ENCODE measurements around the gene HOXD8.

HOXD8 gene

GRCh38 chr2:176096243-176096985, 33.1 kb upstream of the HOXD8 start:
- peaks cover 4% of the 10 kb centered on the region for H3K9me3 Mint-ChIP-seq
- H3K4me3 Mint-ChIP-seq: peak overlapping the region; percentile 62
- no peak for DNase-seq
- H3K27ac Mint-ChIP-seq: no peak overlapping the region
- H3K27me3 Mint-ChIP-seq: peaks cover 91% of the 10 kb centered on the region
- H3K4me1 Mint-ChIP-seq (ENCODE audit: low read depth): peaks cover 36% of the 10 kb centered on the region
- H3K36me3 Mint-ChIP-seq (ENCODE audit: low read depth): no peaks in the 10 kb centered on the region

- H3K9me3 Mint-ChIP-seq: peaks cover 4% of the 10 kb centered on the region
- peaks cover 91% of the 10 kb centered on the region for H3K27me3 Mint-ChIP-seq
- H3K27ac Mint-ChIP-seq: no peak overlapping the region
- peaks cover 30% of the 10 kb centered on the region for H3K4me1 Mint-ChIP-seq (ENCODE audit: low read depth)
- DNase-seq: peak; percentile 76
- H3K4me3 Mint-ChIP-seq: peak overlapping the region; percentile 62
- no peaks in the 10 kb centered on the region for H3K36me3 Mint-ChIP-seq (ENCODE audit: low read depth)
Observed at GRCh38 chr2:176096986-176097819, 32.3 kb upstream of the HOXD8 start.

- Mint-ChIP-seq H3K4me3 (peak overlapping the region; percentile 62), H3K27ac (no peak overlapping the region), H3K9me3 (peaks cover 4% of the 10 kb centered on the region), H3K4me1 (ENCODE audit: low read depth) (peaks cover 30% of the 10 kb centered on the region), H3K27me3 (peaks cover 97% of the 10 kb centered on the region), H3K36me3 (ENCODE audit: low read depth) (no peaks in the 10 kb centered on the region)
- DNase-seq: no peak
Observed at GRCh38 chr2:176097820-176098365, 31.6 kb upstream of the HOXD8 start.

GRCh38 chr2:176098366-176099158, 30.9 kb upstream of the HOXD8 start:
- Mint-ChIP-seq H3K27ac (no peak overlapping the region), H3K4me3 (no peak overlapping the region)

GRCh38 chr2:176099159-176099727, 30.3 kb upstream of the HOXD8 start:
- peaks cover 98% of the 10 kb centered on the region for H3K27me3 Mint-ChIP-seq
- no peak overlapping the region for H3K4me3 Mint-ChIP-seq
- peak; percentile 29 for DNase-seq
- no peak overlapping the region for H3K27ac Mint-ChIP-seq
- H3K4me1 Mint-ChIP-seq (ENCODE audit: low read depth): peaks cover 19% of the 10 kb centered on the region
- H3K36me3 Mint-ChIP-seq (ENCODE audit: low read depth): no peaks in the 10 kb centered on the region
- no peaks in the 10 kb centered on the region for H3K9me3 Mint-ChIP-seq

More at GRCh38 chr2:176098366-176099158, 30.9 kb upstream of the HOXD8 start:
- H3K36me3 Mint-ChIP-seq (ENCODE audit: low read depth): no peaks in the 10 kb centered on the region
- DNase-seq: peak; percentile 28
- peaks cover 4% of the 10 kb centered on the region for H3K9me3 Mint-ChIP-seq
- H3K4me1 Mint-ChIP-seq (ENCODE audit: low read depth): peaks cover 24% of the 10 kb centered on the region
- H3K27me3 Mint-ChIP-seq: peaks cover 98% of the 10 kb centered on the region

GRCh38 chr2:176099728-176100546, 29.6 kb upstream of the HOXD8 start, which contains the start of gene HOXD12:
TSS of gene HOXD12 (plus strand) at chr2:176099795. CDS start at chr2:176099802, 7 bp downstream.
- DNase-seq: peak; percentile 29
- no peak within 1 kb of the TSS for H3K4me3 Mint-ChIP-seq
- H3K27ac Mint-ChIP-seq: no peak within 1 kb of the TSS
- H3K9me3 Mint-ChIP-seq: no peaks in the 10 kb centered on the region
- peaks cover 25% of the 10 kb centered on the region for H3K4me1 Mint-ChIP-seq (ENCODE audit: low read depth)
- no peaks in the 10 kb centered on the region for H3K36me3 Mint-ChIP-seq (ENCODE audit: low read depth)
- H3K27me3 Mint-ChIP-seq: peaks cover 98% of the 10 kb centered on the region

- Mint-ChIP-seq H3K36me3 (ENCODE audit: low read depth) (no peaks in the 10 kb centered on the region), H3K4me1 (ENCODE audit: low read depth) (peaks cover 30% of the 10 kb centered on the region), H3K4me3 (no peak overlapping the region), H3K27me3 (peaks cover 98% of the 10 kb centered on the region), H3K27ac (no peak overlapping the region), H3K9me3 (no peaks in the 10 kb centered on the region)
- DNase-seq: peak; percentile 30
Observed at GRCh38 chr2:176100547-176101140, 28.9 kb upstream of the HOXD8 start.

GRCh38 chr2:176101216-176101830, 28.2 kb upstream of the HOXD8 start:
- Mint-ChIP-seq H3K4me1 (ENCODE audit: low read depth) (peaks cover 32% of the 10 kb centered on the region), H3K9me3 (no peaks in the 10 kb centered on the region), H3K27me3 (peaks cover 98% of the 10 kb centered on the region), H3K27ac (no peak overlapping the region), H3K4me3 (no peak overlapping the region), H3K36me3 (ENCODE audit: low read depth) (no peaks in the 10 kb centered on the region)
- no peak for DNase-seq

GRCh38 chr2:176101842-176102241, 27.7 kb upstream of the HOXD8 start:
- Mint-ChIP-seq H3K9me3 (no peaks in the 10 kb centered on the region), H3K4me1 (ENCODE audit: low read depth) (peaks cover 29% of the 10 kb centered on the region), H3K4me3 (no peak overlapping the region), H3K27ac (no peak overlapping the region), H3K27me3 (peaks cover 95% of the 10 kb centered on the region), H3K36me3 (ENCODE audit: low read depth) (no peaks in the 10 kb centered on the region)
- no peak for DNase-seq

- Mint-ChIP-seq H3K27me3 (peaks cover 94% of the 10 kb centered on the region), H3K9me3 (no peaks in the 10 kb centered on the region), H3K4me1 (ENCODE audit: low read depth) (peaks cover 29% of the 10 kb centered on the region), H3K4me3 (no peak overlapping the region), H3K36me3 (ENCODE audit: low read depth) (no peaks in the 10 kb centered on the region), H3K27ac (no peak overlapping the region)
- no peak for DNase-seq
Observed at GRCh38 chr2:176102309-176102866, 27.1 kb upstream of the HOXD8 start.

GRCh38 chr2:176103194-176103593, 26.3 kb upstream of the HOXD8 start:
- DNase-seq: no peak
- Mint-ChIP-seq H3K27me3 (peaks cover 88% of the 10 kb centered on the region), H3K4me1 (ENCODE audit: low read depth) (peaks cover 21% of the 10 kb centered on the region), H3K4me3 (no peak overlapping the region), H3K36me3 (ENCODE audit: low read depth) (no peaks in the 10 kb centered on the region), H3K27ac (no peak overlapping the region), H3K9me3 (no peaks in the 10 kb centered on the region)

- peak; percentile 24 for DNase-seq
- H3K4me3 Mint-ChIP-seq: no peak overlapping the region
- H3K9me3 Mint-ChIP-seq: no peaks in the 10 kb centered on the region
- H3K4me1 Mint-ChIP-seq (ENCODE audit: low read depth): peaks cover 25% of the 10 kb centered on the region
- H3K36me3 Mint-ChIP-seq (ENCODE audit: low read depth): no peaks in the 10 kb centered on the region
- H3K27me3 Mint-ChIP-seq: peaks cover 88% of the 10 kb centered on the region
- H3K27ac Mint-ChIP-seq: no peak overlapping the region
Observed at GRCh38 chr2:176103742-176104315, 25.7 kb upstream of the HOXD8 start.
